NCI-H510A (cell line): Measurements from ENCODE around the gene NPPA.
A peak's percentile ranks its signal among the peaks of the same experiment; 100 is the strongest.
"Not testable (repeated sequence)": the region's sequence is repeated elsewhere in the genome, so short reads cannot be mapped to it uniquely, and the experiment has no call there.

ENCODE experiments used
- DNase-seq: peaks from one replicate; lab custom pipeline; 2025; lab: John Stamatoyannopoulos, UW

The NPPA gene

GRCh38 chr1:11847667-11848372 lies at the start of gene NPPA:
TSS of gene NPPA (minus strand) at chr1:11847783. CDS start at chr1:11847684, 99 bp downstream.
- peak; percentile 93 for DNase-seq

GRCh38 chr1:11894501-11894900 lies 46.9 kb upstream of the NPPA start:
- DNase-seq, result not testable (repeated sequence)

GRCh38 chr1:11893907-11894251 lies 46.3 kb upstream of the NPPA start:
- peak; percentile 45 for DNase-seq

GRCh38 chr1:11891433-11892186 lies 44.0 kb upstream of the NPPA start:
- DNase-seq, result no peak

- DNase-seq, result no peak
These were observed 41.3 kb upstream of the NPPA start for GRCh38 chr1:11888877-11889208.

- DNase-seq, result no peak
These were observed 40.8 kb upstream of the NPPA start for GRCh38 chr1:11888206-11888876.

GRCh38 chr1:11887666-11888007 lies 40.1 kb upstream of the NPPA start:
- no peak for DNase-seq

- no peak for DNase-seq
These were observed 39.5 kb upstream of the NPPA start for GRCh38 chr1:11886986-11887665.

GRCh38 chr1:11885916-11886315 lies 38.3 kb upstream of the NPPA start:
- no peak for DNase-seq

GRCh38 chr1:11882814-11883538 lies 35.4 kb upstream of the NPPA start:
- DNase-seq, result peak; percentile 82

- no peak for DNase-seq
These were observed 34.3 kb upstream of the NPPA start for GRCh38 chr1:11881749-11882441.

- peak; percentile 64 for DNase-seq
These were observed 33.5 kb upstream of the NPPA start for GRCh38 chr1:11880911-11881748.

- no peak for DNase-seq
These were observed 32.6 kb upstream of the NPPA start for GRCh38 chr1:11880181-11880575.

- no peak for DNase-seq
These were observed 32.0 kb upstream of the NPPA start for GRCh38 chr1:11879311-11880180.

GRCh38 chr1:11878891-11879190 lies 31.3 kb upstream of the NPPA start:
- no peak for DNase-seq

GRCh38 chr1:11878081-11878890 lies 30.7 kb upstream of the NPPA start:
- no peak for DNase-seq

- no peak for DNase-seq
These were observed 29.5 kb upstream of the NPPA start for GRCh38 chr1:11877074-11877473.

- DNase-seq, result no peak
These were observed 27.5 kb upstream of the NPPA start for GRCh38 chr1:11875094-11875493.

- DNase-seq, result no peak
These were observed 27.0 kb upstream of the NPPA start for GRCh38 chr1:11874624-11875023.
